NCI-H1436 (cell line): Measurements from ENCODE around the gene SGCE.
A peak's percentile ranks its signal among the peaks of the same experiment; 100 is the strongest.

Experiments
- DNase-seq: peaks from one replicate; lab custom pipeline; 2025; lab: John Stamatoyannopoulos, UW

The SGCE gene

DNA sequence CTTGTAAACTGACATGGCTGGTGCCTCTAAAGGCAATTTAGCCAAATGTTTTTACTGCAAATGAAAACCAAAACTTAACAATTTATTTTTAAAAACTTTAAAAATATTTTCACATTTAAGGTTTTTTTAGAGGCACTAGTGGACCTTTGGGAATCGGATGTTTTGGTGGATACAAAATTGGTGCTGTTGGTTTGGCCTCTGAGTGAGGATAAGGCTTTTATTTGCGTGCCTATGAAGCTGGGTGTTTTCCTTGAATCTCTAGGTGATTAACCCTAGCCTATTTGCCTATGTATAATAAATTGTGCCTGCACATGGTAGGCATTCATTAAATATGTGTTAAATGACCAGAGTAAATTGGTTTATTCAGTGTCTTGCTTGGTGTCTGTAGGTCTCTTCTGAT is 2.9 kb upstream of the SGCE start:
- no peak for DNase-seq

DNA sequence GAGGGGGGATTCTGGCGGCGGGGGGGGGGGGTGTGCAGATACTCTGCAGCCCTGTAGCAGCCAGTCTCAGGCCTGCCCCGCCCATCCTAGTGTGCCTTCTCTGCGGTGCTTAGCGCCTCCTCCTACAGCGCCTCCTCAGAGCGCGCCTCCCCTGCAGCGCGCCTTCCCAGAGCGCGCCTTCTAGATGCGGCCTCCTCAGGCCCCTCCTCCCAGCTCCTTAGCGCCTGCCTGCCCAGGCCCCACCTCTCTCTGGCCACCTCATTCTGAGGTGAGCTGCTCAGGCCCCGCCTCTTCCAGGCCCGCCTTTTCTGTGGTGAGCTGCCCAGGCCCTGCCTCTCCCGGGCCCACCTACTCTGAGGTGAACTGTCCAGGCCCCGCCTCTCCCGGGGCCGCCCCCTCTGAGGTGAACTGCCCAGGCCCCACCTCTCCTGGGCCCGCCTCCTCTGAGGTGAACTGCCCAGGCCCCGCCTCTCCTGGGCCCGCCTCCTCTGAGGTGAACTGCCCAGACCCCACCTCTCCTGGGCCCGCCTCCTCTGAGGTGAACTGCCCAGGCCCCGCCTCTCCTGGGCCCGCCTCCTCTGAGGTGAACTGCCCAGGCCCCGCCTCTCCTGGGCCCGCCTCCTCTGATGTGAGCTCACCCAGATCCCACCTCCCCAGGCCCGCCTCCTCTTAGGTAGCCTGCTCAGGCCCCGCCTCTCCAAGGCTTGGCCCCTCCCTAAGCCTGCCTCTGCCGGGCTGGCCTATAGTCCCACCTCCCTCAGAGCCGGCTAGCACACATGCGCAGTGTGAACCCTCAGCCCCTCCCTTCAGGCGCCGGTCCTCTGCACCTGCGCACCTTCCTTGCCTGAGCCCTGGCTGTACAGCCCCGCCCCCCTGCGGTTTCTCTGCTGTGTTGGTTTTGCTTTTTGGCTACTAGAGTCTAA is 2.1 kb upstream of the SGCE start:
- DNase-seq = peak; percentile 94

DNA sequence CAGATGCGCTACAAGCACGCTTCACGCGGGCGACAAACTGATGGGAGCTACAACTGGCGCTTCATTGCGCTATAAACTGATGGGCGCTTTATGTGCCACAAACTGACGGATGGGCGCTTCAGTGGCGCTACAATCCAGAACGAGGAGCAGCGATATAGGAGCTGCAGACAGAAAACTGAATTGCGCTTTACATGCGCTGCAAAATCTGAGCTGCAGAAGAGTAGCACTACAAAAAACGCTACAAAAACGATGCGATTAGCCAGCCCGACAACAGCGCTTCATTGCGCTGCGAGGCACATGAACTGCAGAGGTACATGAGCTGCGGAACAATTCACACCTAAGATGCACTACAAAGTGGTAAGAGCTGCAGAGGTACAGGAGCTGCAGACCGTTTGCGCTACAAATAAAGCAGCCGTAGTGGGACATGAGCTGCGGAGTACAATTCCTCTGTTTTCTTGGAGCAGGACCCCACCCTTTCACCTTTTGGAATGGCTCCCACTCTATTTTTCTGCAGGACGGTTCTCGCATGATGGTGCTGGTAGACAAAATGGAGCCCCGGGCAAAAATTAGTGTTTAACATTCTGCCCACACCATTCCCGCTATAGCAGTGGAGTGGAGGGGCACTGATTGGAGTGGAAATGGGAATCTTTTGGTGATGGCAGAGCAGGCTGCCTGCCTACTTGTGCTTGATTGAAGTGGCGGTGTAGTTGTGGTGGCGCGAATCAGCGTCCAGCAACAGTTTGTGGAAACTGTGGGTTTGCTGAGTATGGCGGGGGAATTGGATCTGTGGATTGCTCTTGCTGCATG is 1.2 kb upstream of the SGCE start:
- DNase-seq = peak; percentile 20

DNA sequence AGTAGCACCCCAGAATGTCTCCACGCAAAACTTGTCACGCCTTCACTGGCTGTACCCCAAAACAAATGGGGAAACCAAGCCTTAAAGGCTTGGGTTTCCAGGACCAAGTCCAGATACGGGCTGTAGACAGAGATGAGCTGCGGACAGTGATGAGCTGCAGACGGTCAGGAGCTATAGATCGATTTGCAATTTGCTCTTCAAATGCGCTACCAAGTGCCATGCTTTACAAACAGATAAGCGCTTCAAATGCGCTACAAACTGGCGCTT is 658 bp upstream of the SGCE start:
- DNase-seq = no peak

DNA sequence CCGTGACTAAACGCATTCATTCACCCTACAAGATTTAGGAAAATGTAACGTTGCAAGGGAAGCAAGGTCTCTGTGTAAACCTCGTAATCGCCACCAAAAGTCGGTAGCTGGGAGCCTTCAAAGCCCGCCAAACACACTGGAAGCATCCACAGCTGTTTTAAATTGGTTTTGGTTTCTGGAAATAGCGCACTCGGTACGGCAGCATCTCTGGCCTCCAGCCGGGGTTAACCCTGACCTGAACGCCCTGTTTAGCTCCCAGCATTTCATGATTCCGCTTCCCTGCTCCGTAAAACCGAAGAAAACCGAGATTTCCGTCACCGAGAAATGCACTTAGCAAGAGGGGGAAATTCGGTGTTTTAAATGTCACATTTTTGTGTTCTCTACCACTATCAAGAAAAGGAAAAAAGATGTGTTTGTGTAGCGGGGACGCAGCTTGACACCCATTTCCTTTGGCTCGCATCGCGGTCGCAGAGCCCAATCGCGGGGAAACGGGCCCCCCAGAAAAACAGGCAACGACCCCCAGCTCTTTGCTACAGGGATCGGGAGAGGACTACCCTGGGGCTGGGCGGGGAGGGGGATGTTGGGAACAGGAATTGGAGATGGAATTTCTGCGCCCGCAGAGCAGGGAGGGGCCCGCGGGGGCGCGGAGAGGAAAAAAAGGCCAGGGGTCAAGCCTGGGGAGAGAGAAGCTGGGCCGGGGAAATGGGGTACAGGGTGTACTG is 646 bp downstream of the SGCE start:
- DNase-seq = no peak

DNA sequence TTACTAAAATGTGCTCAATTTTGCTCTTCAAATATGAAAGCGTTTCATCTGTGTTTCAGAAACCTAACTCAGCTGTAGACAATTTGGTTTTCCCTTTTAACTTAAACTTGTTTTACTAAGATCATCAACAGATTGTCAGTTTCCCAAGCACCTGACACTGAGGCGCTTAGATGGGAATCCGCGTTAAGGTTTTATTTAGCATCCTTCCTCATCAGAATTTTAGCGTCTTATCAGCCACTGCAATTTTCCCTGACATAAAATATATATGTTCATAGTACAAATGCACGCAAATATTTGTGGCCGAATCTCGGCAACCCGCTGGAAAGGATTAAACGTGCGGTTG is 1.2 kb downstream of the SGCE start:
- DNase-seq = no peak

DNA sequence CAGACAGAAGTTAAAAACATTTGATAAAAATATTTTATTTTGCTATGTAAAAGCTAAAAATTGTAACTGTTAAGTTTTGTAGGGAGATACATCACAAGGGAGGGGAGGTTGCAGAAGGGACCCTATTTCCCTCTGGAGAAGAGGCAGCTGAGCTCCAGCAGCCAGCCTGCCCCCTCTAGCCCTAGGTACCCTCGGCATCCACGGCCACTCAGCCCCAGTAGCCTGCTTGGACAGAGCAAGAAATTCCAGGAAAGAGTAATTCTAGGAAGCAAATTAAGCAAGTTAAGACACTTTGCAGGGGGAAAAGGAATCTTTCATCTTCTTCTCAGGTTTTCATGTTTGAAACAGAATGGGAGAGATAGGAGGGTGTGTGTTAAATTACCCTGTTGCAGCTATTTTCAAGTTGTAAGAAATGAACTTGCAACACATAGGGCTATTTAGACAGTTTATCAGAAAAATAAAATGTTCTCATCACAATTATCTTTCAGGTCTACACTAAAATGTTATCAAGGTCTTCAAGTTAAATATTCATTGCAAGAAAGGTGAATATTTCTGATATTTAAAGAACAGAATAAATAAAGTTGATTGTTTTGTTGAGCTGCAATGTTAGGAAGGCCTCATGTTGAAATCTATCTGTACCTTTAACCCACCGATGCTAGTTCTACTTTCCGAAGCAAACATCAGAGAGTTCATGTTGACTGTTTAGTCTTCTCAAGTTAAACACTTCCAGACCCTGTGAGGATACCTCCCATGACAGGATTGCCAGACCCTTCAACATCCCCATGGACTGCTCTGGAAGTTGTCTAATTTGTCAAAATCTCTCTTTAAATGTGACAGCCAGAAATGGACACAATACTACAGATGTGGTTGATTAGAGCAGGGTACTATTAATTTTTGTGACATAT is 5.5 kb downstream of the SGCE start:
- no peak for DNase-seq

DNA sequence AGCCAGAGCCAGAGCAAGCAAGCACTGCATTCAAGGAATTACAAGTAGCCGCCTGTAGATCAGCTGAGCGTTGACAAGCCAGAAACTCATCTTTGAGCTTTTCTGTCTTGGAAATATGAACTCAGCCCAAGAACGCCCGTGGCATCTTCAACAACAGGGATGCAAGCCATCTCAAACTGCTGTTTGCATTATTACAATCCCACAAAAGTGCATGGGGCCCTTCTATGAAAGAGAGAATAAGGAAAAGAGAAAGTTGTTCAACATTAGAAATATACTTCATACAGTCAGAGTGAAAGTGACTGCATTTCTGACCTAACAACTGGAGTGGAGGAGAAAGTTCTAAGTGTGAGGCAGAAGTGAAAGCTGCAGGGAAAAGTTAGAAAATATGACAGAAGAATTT is 6.5 kb downstream of the SGCE start:
- no peak for DNase-seq

DNA sequence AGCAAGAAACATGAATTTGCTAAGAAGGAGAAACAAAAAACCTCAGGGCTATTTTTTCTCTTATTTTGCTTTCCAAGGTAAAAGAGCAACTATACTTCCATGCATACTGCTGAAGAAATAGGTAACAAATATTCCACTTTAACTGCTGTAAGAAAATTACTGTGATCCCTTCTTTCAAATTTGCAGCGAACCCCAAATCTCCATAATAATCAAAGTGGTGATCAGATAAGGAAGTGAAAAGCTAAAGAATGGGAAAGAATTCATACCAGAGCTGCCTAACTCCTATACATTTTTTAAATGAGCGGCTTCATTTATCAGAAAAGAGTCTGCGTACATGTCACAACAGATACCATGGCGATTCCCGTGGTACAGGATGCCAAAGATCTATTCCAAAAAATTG is 7.2 kb downstream of the SGCE start:
- DNase-seq = no peak

DNA sequence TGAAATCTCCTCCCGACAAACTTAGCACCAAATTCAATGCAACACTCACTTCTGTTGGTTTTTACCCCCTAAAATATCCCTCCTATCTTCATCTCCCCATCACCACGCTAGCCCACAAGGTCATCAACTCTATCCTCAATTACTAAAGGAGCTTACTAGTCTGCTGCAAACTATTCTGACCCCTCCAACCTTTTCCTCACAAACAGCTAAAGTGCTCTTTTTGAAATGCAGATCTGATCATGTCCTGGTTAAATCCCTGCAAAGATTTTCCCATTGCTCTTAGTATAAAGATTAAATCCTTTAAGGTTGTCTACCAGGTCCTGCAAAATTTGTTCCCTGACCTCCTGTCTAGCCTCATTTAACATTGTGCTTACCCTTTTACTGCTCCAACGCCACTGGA is 8.6 kb downstream of the SGCE start:
- DNase-seq = no peak

DNA sequence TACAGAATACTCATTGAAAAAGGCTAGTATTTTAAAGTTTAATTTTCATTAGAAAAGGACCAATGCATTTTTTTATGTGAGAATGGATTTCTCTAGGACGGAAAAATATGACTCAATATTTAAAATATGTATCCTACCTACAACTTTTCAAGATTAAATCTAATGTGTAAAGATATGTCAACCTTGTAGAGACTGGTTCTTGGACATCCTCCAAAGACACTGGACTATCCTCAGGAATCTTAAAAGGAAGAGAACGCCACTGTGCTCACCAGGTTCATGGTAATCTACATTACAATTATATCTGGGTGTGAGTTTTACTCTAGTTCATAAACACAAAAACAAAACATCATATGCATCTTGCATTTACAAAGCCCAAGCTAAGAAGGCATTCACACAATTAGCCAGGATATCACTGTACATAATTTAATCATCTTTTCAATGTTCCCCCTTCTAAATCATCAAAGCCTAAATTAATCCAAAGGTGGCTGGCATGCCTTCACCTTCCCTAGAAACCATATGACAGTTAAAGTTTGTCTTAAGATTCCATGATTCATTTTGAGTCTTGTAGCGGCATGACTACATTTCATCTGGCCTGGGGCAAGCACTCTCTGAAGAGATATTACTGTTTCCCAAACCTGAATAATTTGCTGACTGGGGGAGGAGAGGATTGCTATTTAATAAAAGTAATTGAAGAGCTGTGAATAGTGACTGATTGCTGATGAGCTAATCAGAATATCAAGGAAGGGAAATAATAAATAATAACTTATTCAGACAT is 12.0 kb downstream of the SGCE start:
- no peak for DNase-seq

DNA sequence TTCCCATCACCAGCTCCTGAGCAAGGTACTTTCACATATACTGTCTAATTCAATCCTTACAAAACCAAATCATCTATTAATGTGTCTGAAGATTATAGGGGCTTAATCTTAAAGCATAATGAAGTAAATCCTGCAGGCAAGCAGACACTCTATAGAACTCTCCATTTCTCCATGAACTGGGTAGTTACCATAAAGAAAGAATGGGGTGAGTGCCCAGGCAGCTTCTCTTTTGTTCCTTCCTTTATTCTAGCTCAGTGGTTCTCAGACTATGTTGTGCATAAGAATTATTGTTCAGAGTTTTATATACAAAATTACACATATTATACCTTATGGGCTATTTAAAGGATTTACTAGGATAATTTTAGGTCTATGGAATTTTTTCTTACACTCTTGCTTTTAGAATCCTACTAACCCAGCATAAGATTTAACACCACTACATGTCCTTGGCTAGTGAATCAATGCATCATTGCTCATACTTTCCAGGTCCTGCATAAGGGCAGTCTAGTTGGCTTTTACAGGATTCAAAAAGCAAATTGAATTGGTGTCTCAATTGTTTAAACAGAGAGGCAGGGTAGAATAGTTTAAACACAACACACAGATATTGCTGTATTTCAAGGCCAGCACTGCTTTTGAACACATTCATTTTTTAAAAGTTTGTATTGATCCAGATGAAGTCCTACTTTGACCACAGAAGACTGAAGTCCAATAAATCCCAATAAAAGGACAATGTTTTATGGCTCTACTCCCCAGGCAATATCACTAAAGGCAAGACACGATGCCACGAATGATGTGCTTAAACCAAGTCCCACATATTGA is 12.9 kb downstream of the SGCE start:
- no peak for DNase-seq

DNA sequence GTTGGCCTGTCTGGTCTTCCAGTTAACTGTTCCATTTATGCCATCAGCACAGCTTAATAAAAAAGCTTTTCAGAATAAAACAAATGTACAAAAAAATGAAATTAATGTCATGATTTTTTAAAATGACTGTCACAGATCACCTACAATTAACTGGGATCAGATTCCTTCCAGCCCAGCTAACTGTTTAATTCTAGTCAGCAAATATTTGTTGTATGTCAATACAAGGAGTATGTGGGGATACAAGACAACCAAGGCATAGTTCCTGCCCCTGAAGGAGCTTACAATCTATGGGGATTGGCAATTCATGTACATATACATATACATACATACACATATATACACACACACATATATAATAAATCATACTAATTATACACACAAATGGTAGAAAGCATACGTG is 16.5 kb downstream of the SGCE start:
- DNase-seq = no peak

DNA sequence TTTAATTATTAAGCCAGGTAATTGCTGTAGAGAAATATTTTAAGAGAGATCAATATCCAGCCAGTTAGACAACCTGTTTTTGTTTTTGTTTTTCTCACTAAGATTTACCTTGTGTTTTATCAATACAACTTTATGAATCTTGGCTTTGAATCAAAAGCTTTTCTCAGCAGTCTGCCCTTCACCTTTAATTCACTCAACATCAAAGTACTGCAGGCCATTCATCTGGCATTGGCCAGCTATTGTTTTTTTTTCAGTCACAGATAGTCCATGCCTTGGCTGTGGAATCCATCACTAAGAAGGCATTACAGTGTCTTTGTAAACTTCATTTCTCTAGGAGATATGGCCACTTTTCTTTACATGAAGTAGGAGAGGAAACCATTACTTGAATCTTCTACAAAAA is 20.2 kb downstream of the SGCE start:
- DNase-seq = no peak

DNA sequence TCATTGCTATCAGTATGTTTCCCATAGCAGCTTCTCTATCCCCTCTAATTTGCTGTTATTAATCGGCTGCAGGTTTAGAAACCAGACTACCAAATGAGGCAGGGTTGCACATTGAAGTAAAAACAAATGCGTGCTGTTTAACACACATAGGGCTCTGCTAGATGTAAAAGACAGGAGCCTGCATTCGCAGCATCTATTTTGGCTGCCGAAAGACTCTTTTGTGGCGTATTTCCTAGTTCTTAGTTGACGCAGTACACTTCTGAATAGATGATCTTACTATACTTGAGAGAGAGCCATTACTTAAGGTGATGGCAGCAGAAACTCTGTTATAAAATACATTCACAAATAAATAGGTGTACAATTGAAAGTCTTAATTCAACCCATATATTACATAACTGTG is 21.4 kb downstream of the SGCE start:
- no peak for DNase-seq

DNA sequence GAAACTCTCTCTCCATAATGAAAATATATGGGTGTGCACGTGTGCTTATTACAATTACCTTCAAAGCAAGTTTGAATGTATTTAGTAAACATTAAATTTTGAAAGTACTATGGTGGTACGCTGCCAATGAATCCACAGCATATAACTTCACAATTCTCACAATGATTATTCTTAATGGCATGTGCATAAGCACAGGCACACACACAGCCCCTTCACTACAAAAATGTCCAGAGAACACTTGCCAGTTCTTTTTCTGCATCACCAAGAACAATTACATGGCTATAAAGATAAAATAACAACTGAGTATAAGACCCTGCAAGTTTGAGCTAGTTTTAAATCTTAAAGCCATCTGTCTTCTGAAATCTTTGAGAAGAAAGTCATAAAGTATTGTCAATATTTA is 22.2 kb downstream of the SGCE start:
- DNase-seq = no peak

DNA sequence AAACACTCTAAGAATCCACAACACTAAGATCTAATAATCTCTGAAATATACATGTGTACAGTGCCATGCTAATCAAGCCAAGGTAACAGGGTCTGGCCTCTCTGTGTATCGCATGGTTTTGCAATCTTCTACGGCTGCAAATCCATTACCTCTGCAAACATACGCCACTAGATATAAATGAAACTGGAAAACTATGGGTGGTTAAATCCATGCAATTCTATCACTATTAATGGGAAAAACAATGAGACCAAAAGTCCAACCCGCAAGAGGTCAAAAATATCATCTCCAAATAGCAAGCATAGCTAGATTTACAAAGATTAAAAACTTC is 23.0 kb downstream of the SGCE start:
- DNase-seq = no peak

DNA sequence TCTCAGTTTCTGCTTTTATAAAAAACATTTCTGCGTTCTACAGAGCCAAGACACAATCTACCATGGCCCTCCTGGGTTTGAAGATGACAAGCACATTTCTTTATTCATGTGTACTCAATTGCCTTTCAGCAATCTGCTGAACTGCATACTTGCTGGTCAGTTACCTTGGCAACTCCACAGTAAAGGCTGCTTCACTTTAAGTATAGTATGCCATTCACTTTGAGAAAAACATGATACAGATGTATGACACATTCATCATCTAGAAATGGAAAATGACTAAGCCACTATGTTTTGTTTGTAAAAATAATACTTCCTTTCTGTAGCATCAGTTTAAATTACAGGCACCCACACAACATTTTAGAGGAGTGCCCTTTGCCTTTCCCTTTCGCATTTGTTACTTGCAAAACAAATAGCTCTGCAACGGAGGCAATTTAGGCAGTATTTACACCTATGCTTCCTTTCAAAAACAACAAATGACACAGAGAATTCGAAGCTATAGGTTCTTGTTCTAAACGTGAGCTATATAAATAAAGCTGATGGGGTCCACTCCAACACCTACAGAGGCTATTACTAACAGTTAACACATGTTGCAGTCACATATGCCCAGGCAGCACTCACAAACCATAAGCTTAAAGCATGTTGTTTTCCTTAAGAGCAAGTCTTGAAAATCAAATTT is 23.5 kb downstream of the SGCE start:
- DNase-seq = peak; percentile 38

DNA sequence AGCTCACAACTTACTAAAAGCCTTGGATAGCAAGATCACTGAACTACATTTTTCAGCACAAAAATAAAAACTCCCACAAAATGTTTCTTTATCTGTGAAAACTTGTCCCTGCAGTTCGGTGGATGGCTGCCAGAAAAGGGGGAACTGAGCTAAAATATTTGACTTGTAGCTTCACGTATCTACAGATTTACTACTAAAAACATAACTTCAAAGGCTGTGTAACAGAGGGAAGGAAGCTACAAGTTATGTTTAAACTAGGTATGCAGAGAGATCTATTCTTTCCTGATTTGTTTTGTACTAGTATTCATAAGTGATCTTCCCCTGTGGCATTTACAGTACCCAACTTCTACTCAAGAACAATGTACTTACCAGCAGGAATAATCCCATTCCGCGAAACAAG is 25.1 kb downstream of the SGCE start:
- DNase-seq = no peak

DNA sequence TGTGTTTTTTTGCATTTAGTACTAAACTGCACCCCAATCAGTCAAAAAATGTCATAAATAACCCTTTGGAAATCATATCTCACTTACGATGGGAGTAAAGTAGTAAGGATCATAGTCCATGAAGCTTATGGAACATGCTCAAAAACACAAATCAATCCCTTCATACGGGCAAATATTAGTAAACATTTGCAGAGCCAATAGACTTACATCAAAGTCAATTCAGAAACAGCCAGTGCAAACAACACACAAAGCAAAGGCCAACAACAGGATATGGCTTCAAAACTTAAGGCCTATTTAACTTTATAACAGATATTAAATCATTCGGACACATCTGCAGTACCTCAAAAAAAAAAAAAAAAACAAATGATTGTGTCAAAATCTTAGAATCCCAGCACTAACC is 32.1 kb downstream of the SGCE start:
- no peak for DNase-seq
